Endothelial cell of umbilical vein (primary cell): ENCODE data around the gene TEX9. TPM values are rescaled to one million over a fixed set of nuclear protein-coding genes. Genes with fewer than 3 reads are reported as not detected.

Source experiments
- BruUV-seq: library from RNA; stranded (reverse); fragments of 400-500 nt; replicated peaks from 2 replicates; lab custom pipeline; 2021; lab: Mats Ljungman, UMichigan
- CTCF ChIA-PET: fragments of 300-600, 350-600 bp; sonication (Branson Sonifier 250); formaldehyde crosslinking; loops from one replicate; lab custom pipeline; 2021; ENCODE audit warnings: antibody characterized with exemption, inconsistent platforms; lab: Charles Lee
- POLR2A ChIA-PET: fragments of 300-600, 350-600 bp; sonication (Branson Sonifier 250); formaldehyde crosslinking; loops from one replicate; lab custom pipeline; 2021; ENCODE audit warnings: antibody characterized with exemption, inconsistent platforms; lab: Charles Lee
- DNase-seq: peaks from one replicate; pipeline ENCODE4 v3.0.0-alpha.2; 2011; ENCODE audit warnings: low read depth, low spot score
- FAIRE-seq: peaks from 2 replicates; lab custom pipeline; 2011; peaks lifted over from hg19 to GRCh38; lab: Jason Lieb, UNC
- H2AFZ ChIP-seq: 2 replicates; pipeline ENCODE4 v1.6.0; 2012; ENCODE audit warnings: low read depth, low read length, control low read depth, inconsistent platforms
- H3K27ac ChIP-seq: 2 replicates; pipeline ENCODE4 v1.5.1; 2011; ENCODE audit warnings: low read depth, mild to moderate bottlenecking, control low read depth, low read length, moderate library complexity; ENCODE audit not compliant: insufficient read depth
- H3K27me3 ChIP-seq, 2 experiments: 2 replicates each; pipeline versions ENCODE4 v1.6.0 to v1.6.1; 2011; ENCODE audit warnings: low read length in 2 of 2, mixed read lengths in 1 of 2; ENCODE audit not compliant: control insufficient read depth in 2 of 2, insufficient read depth in 2 of 2
- H3K36me3 ChIP-seq, 2 experiments: 2 replicates in 1 of 2; 3 replicates in 1 of 2; pipeline ENCODE4 v1.5.1; 2011; ENCODE audit warnings: low read length in 2 of 2, mild to moderate bottlenecking in 1 of 2, moderate library complexity in 1 of 2; ENCODE audit not compliant: control insufficient read depth in 2 of 2, insufficient read depth in 2 of 2; ENCODE audit errors: extremely low read depth in 1 of 2
- H3K4me1 ChIP-seq: 3 replicates; pipeline ENCODE4 v1.5.1; 2011; ENCODE audit warnings: mild to moderate bottlenecking, low read length; ENCODE audit not compliant: control insufficient read depth, insufficient read depth; ENCODE audit errors: extremely low read depth
- H3K4me2 ChIP-seq: 2 replicates; pipeline ENCODE4 v1.6.1; 2011; ENCODE audit warnings: low read length, control low read depth, mixed read lengths; ENCODE audit not compliant: insufficient read depth
- H3K4me3 ChIP-seq, 3 experiments: fragments of 200-600 bp in 1 of 3; sonication (generic), shearing (Covaris generic) in 1 of 3; replicated peaks in 1 of 3; 2 replicates each; pipeline ENCODE4 v1.5.1; 2011 to 2016; ENCODE audit warnings: control low read depth in 3 of 3, low read length in 3 of 3, mild to moderate bottlenecking in 2 of 3, inconsistent platforms in 1 of 3, low read depth in 1 of 3, moderate library complexity in 1 of 3; ENCODE audit not compliant: insufficient read depth in 1 of 3
- H3K79me2 ChIP-seq: 2 replicates; pipeline ENCODE4 v1.6.0; 2012; ENCODE audit warnings: low read length, inconsistent platforms; ENCODE audit not compliant: control insufficient read depth, insufficient read depth
- H3K9ac ChIP-seq: replicated peaks from 2 replicates; pipeline ENCODE3; 2011; ENCODE audit warnings: low read length, control low read depth; ENCODE audit not compliant: insufficient read depth; ENCODE audit errors: extremely low read depth
- H3K9me1 ChIP-seq: replicated peaks from 3 replicates; pipeline ENCODE4 v1.6.0; 2011; ENCODE audit warnings: mild to moderate bottlenecking, low read length; ENCODE audit not compliant: control insufficient read depth, insufficient read depth; ENCODE audit errors: extremely low read depth
- H3K9me3 ChIP-seq: replicated peaks from 2 replicates; pipeline ENCODE4 v1.5.1; 2012; ENCODE audit warnings: low read length, inconsistent platforms; ENCODE audit not compliant: control insufficient read depth, insufficient read depth
- H4K20me1 ChIP-seq: replicated peaks from 2 replicates; pipeline ENCODE3; 2011; ENCODE audit warnings: mild to moderate bottlenecking, low read length; ENCODE audit not compliant: control insufficient read depth, insufficient read depth; ENCODE audit errors: extremely low read depth
- EZH2 ChIP-seq: IDR thresholded peaks from 2 replicates; pipeline ENCODE4 v1.6.1; 2012; ENCODE audit warnings: borderline replicate concordance, low read depth, mild to moderate bottlenecking, moderate library complexity, low read length, inconsistent platforms; ENCODE audit not compliant: severe bottlenecking
- FOS ChIP-seq: IDR thresholded peaks from 2 replicates; pipeline ENCODE4 v1.6.1; 2011; ENCODE audit warnings: mild to moderate bottlenecking, low read length, moderate library complexity, borderline replicate concordance; ENCODE audit not compliant: insufficient read depth
- GATA2 ChIP-seq: IDR thresholded peaks from 2 replicates; pipeline ENCODE4 v1.7.0; 2011; ENCODE audit warnings: low read depth, mild to moderate bottlenecking, moderate library complexity, mixed read lengths, low read length; ENCODE audit not compliant: insufficient read length, insufficient read depth
- JUN ChIP-seq: IDR thresholded peaks from 2 replicates; pipeline ENCODE4 v1.6.1; 2011; ENCODE audit warnings: borderline replicate concordance, low read depth; ENCODE audit not compliant: insufficient read length, insufficient read depth
- MAX ChIP-seq: IDR thresholded peaks from 2 replicates; pipeline ENCODE4 v1.6.1; 2011; ENCODE audit not compliant: insufficient read depth, insufficient read length
- MYC ChIP-seq: IDR thresholded peaks from one replicate; pipeline ENCODE4 v1.6.1; 2011; ENCODE audit warnings: mild to moderate bottlenecking, low read depth, low read length
- POLR2A ChIP-seq: IDR thresholded peaks from 2 replicates; pipeline ENCODE4 v1.6.1; 2012; ENCODE audit warnings: low read depth, mild to moderate bottlenecking, control low read depth, low read length
- POLR2AphosphoS5 ChIP-seq: IDR thresholded peaks from 2 replicates; pipeline ENCODE4 v1.6.1; 2012; ENCODE audit warnings: low read depth, mild to moderate bottlenecking, control low read depth, low read length, moderate library complexity; ENCODE audit not compliant: insufficient read depth
- dilution Hi-C: fragments of 300-500 bp; cut with MboI; formaldehyde crosslinking; loops from one replicate; pipeline ENCODE4 v1.15.0; 2019; ENCODE audit warnings: low sequenced_read_pairs; ENCODE audit not compliant: extremely low pct_ligation_motif_present
- intact Hi-C: fragments of 100-400 bp; cut with micrococcal nuclease; formaldehyde crosslinking; loops from one replicate; pipeline ENCODE4 v1.10.0; 2022
- polyA plus RNA-seq, 4 experiments: library from polyadenylated mRNA; depleted of rRNA in 3 of 4; stranded (reverse) in 3 of 4; unstranded in 1 of 4; fragments of >200 nt; gene quantifications; 2 replicates each; pipeline versions ENCODE4 v1.2.1 to v1.2.3, GENCODE V29; 2011 to 2012; ENCODE audit warnings: missing spikeins in 1 of 4
- total RNA-seq: library from RNA; stranded (reverse); gene quantifications from 2 replicates; pipeline ENCODE4 v1.2.3, GENCODE V29; 2021
- TF ChIP-seq, protein P1 (sequence below), 2 donors: IDR thresholded peaks; 1 replicate in 1 of 2; 2 replicates in 1 of 2; pipeline ENCODE4 v1.5.1; 2011; ENCODE audit warnings: low read length in 2 of 2, mild to moderate bottlenecking in 2 of 2, moderate library complexity in 2 of 2, control low read depth in 1 of 2, inconsistent platforms in 1 of 2, low read depth in 1 of 2; ENCODE audit not compliant: insufficient read depth in 1 of 2; ENCODE audit errors: extremely low read depth in 1 of 2

TEX9 gene
- total and polyA plus RNA-seq, 2 donors (not counting 3 experiments of a cell fraction or from before 2014, with no cell fraction given) = 0.33 to 1.7 TPM

DNA sequence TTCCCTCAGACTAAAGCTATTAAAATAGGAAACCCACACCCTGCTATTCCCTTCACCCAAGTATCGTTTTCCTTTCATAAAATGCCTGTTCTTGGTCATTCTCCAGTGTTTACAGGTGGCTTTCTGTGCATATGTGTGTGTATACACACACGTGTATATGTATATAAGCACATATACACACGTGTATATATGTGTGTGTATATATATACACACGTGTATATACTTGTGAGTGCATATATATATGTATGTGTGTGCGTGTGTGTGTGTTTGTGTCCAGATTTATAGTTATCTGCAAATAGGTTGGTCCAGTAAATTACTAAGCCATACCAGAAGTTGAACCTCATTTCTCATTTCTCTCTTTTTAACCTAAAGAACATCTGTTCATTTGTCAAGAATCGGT, 15.7 kb upstream of the TEX9 start:
- Histone ChIP-seq H3K27ac (no peak overlapping the region), H3K27me3 (no peaks in the 10 kb centered on the region), H4K20me1 (no peaks in the 10 kb centered on the region), H3K4me2 (no peak overlapping the region), H3K79me2 (no peaks in the 10 kb centered on the region), H2AFZ (no peak overlapping the region), H3K9ac (no peak overlapping the region), H3K9me1 (no peaks in the 10 kb centered on the region), H3K4me3 (no peak overlapping the region), H3K4me1 (no peaks in the 10 kb centered on the region), H3K9me3 (no peaks in the 10 kb centered on the region), H3K36me3 (no peaks in the 10 kb centered on the region)
- DNase-seq = no peak
- TF ChIP-seq FOS (no peak), POLR2AphosphoS5 (no peak), EZH2 (no peak), MYC (no peak), JUN (no peak), POLR2A (no peak), MAX (no peak), GATA2 (no peak)
- TF ChIP-seq, protein P1, sequence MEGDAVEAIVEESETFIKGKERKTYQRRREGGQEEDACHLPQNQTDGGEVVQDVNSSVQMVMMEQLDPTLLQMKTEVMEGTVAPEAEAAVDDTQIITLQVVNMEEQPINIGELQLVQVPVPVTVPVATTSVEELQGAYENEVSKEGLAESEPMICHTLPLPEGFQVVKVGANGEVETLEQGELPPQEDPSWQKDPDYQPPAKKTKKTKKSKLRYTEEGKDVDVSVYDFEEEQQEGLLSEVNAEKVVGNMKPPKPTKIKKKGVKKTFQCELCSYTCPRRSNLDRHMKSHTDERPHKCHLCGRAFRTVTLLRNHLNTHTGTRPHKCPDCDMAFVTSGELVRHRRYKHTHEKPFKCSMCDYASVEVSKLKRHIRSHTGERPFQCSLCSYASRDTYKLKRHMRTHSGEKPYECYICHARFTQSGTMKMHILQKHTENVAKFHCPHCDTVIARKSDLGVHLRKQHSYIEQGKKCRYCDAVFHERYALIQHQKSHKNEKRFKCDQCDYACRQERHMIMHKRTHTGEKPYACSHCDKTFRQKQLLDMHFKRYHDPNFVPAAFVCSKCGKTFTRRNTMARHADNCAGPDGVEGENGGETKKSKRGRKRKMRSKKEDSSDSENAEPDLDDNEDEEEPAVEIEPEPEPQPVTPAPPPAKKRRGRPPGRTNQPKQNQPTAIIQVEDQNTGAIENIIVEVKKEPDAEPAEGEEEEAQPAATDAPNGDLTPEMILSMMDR (IDR thresholded peaks at IDR 0.05; ENCODE audit: extremely low read depth in 1 of 2, insufficient read depth in 1 of 2, low read depth in 1 of 2, low read length in 2 of 2) = no peak
- dilution Hi-C loops (no loop called here), intact Hi-C loops (no loop called here)
- CTCF ChIA-PET = no interaction called here
- FAIRE-seq = no peak
- POLR2A ChIA-PET = no interaction called here
- no TSS peak for BruUV-seq
